Measurements from ENCODE around the gene ZFAND6. TPM values are rescaled to one million over a fixed set of nuclear protein-coding genes. Genes with fewer than 3 reads are reported as not detected.

Gene ZFAND6
- total RNA-seq, 2 donors from 2014 or later = 103 to 167 TPM

GRCh38 chr15:80174017-80174746, 114.7 kb downstream of the ZFAND6 start:
- H3K4me3 ChIP-seq = no peak overlapping the region
- no peaks in the 10 kb centered on the region for H3K4me1 ChIP-seq (replicated peaks)
- DNase-seq (ENCODE audit: low spot score) = peak; percentile 63
- no peaks in the 10 kb centered on the region for H3K9me3 ChIP-seq
- H3K27me3 ChIP-seq (replicated peaks; ENCODE audit: insufficient read depth) = no peaks in the 10 kb centered on the region
- 55% methylated on average over 11 of the region's 11 CpGs for WGBS
- TF ChIP-seq POLR2AphosphoS5 (IDR thresholded peaks at IDR 0.05) (peak; percentile 73), POLR2A (IDR thresholded peaks at IDR 0.05) (no peak)
- H3K27ac ChIP-seq = peak overlapping the region; percentile 44 to 46
- intact Hi-C loops (cut with DNase I) = loop anchor here (5.0 kb wide), 2 partner anchors 112 to 277 kb away; partner anchors contain the start of gene MTHFS
- H3K36me3 ChIP-seq = no peaks in the 10 kb centered on the region

- TF ChIP-seq CTCF (IDR thresholded peaks at IDR 0.05) (no peak), POLR2A (IDR thresholded peaks at IDR 0.05) (no peak), POLR2AphosphoS5 (IDR thresholded peaks at IDR 0.05) (no peak)
- no peaks in the 10 kb centered on the region for H3K27me3 ChIP-seq (replicated peaks; ENCODE audit: insufficient read depth)
- no peaks in the 10 kb centered on the region for H3K4me1 ChIP-seq (replicated peaks)
- no peak for DNase-seq (ENCODE audit: low spot score)
- no peak overlapping the region for H3K27ac ChIP-seq
- WGBS = 97% methylated on average over 6 of the region's 9 CpGs
- intact Hi-C loops (cut with DNase I) = no loop called here
- peaks cover 0 to 5% of the 10 kb centered on the region in 2 donors for H3K36me3 ChIP-seq
- no peak overlapping the region for H3K4me3 ChIP-seq
- no peaks in the 10 kb centered on the region for H3K9me3 ChIP-seq
These were observed 116.0 kb downstream of the ZFAND6 start for GRCh38 chr15:80175436-80175835.

- intact Hi-C loops (cut with DNase I) = no loop called here
- DNase-seq (ENCODE audit: low spot score) = no peak
- Histone ChIP-seq H3K27ac (no peak overlapping the region), H3K4me3 (no peak overlapping the region), H3K36me3 (peaks cover 0 to 5% of the 10 kb centered on the region in 2 donors), H3K9me3 (no peaks in the 10 kb centered on the region), H3K4me1 (replicated peaks) (no peaks in the 10 kb centered on the region), H3K27me3 (replicated peaks; ENCODE audit: insufficient read depth) (no peaks in the 10 kb centered on the region)
- WGBS = 62% methylated on average over 6 of the region's 6 CpGs
- TF ChIP-seq POLR2AphosphoS5 (IDR thresholded peaks at IDR 0.05) (no peak), CTCF (IDR thresholded peaks at IDR 0.05) (no peak), POLR2A (IDR thresholded peaks at IDR 0.05) (no peak)
These were observed 117.0 kb downstream of the ZFAND6 start for GRCh38 chr15:80176443-80176842.

GRCh38 chr15:80177156-80177555, 117.7 kb downstream of the ZFAND6 start:
- intact Hi-C loops (cut with DNase I) = no loop called here
- Histone ChIP-seq H3K36me3 (peaks cover 0 to 5% of the 10 kb centered on the region in 2 donors), H3K4me1 (replicated peaks) (no peaks in the 10 kb centered on the region), H3K9me3 (no peaks in the 10 kb centered on the region), H3K27me3 (replicated peaks; ENCODE audit: insufficient read depth) (no peaks in the 10 kb centered on the region), H3K27ac (no peak overlapping the region), H3K4me3 (no peak overlapping the region)
- WGBS = 91% methylated on average over 2 of the region's 2 CpGs
- no peak for TF ChIP-seq CTCF (IDR thresholded peaks at IDR 0.05)
- DNase-seq (ENCODE audit: low spot score) = no peak

- Histone ChIP-seq H3K4me3 (no peak overlapping the region), H3K36me3 (peaks cover 0 to 5% of the 10 kb centered on the region in 2 donors), H3K4me1 (replicated peaks) (no peaks in the 10 kb centered on the region), H3K27me3 (replicated peaks; ENCODE audit: insufficient read depth) (no peaks in the 10 kb centered on the region), H3K27ac (no peak overlapping the region), H3K9me3 (no peaks in the 10 kb centered on the region)
- no peak for TF ChIP-seq CTCF (IDR thresholded peaks at IDR 0.05)
- TF ChIP-seq POLR2AphosphoS5 (IDR thresholded peaks at IDR 0.05) = no peak
- no peak for TF ChIP-seq POLR2A (IDR thresholded peaks at IDR 0.05)
- 86% methylated on average over 15 of the region's 17 CpGs for WGBS
- DNase-seq (ENCODE audit: low spot score) = no peak
- intact Hi-C loops (cut with DNase I) = no loop called here
These were observed 119.7 kb downstream of the ZFAND6 start for GRCh38 chr15:80179025-80179759.

All from prostate gland (tissue), 2 donors.